Urothelium cell line (cell line): ENCODE data around the gene TMEM163.
A peak's percentile ranks its signal among the peaks of the same experiment; 100 is the strongest.
"Not testable (repeated sequence)": the region's sequence is repeated elsewhere in the genome, so short reads cannot be mapped to it uniquely, and the experiment has no call there.

Experiments
- DNase-seq: peaks from one replicate; pipeline ENCODE4 v3.0.0; 2011; ENCODE audit warnings: low spot score, mixed read lengths
- FAIRE-seq: peaks from 2 replicates; lab custom pipeline; 2011; peaks lifted over from hg19 to GRCh38; lab: Jason Lieb, UNC

The TMEM163 gene

GRCh38 chr2:134499307-134499926, 219.4 kb downstream of the TMEM163 start:
- DNase-seq: no peak
- FAIRE-seq: no peak

DNA sequence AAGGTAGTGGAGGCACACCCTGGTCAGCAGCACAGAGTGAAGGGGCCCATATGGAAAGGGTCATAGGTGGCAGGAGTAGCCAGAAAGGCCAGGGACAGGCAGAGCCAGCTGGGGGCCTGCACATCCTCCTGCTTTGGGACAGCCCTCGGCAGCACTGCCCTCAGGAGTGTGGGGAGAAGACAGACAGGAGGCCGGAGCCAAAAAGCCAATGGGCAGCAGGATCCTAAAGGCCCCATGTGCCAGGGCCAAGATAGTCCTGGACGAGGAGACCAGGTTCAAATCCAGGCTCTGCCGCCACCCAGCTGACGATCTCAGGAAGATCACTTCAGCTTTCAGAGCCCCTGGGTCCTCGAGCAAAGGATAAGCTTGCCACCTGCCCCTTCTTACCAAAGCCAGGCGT, 220.1 kb downstream of the TMEM163 start:
- no peak for FAIRE-seq
- DNase-seq: no peak

- FAIRE-seq (no peak), DNase-seq (no peak)
These were observed 225.0 kb downstream of the TMEM163 start for GRCh38 chr2:134493797-134494196.

DNA sequence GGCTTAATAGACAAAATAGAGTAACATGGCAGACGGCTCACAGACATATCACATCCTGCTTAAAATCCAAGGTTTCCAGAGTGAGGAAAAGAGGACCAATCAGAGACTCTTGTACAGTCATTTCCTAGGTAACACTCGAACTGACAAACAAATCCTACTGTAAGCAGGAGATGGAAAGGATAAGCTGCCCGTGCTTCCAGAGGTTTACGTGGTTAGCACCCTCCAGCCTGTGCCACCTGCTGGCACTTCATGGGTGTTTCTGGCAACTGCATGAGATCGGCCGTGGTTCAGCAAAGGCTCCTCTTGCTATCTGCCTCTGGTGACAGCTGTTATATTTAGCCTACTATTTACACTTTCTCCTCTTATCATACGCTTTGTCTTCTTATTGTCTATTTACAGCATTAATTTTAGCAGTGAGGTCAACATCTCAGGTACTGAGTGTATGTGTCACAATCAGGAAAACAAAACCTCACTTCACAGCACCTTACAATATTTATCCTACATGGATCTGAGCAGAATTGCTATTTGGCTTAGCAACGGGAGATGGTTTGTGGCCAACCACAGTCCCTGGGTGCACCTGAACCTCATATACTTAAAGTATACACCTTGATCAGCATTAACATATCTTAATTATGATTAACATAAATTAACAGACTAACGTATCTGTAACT, 226.9 kb downstream of the TMEM163 start:
- FAIRE-seq (peak; percentile 35), DNase-seq (peak; percentile 43)

- DNase-seq (no peak), FAIRE-seq (no peak)
These were observed 227.8 kb downstream of the TMEM163 start for GRCh38 chr2:134491022-134491421.

DNA sequence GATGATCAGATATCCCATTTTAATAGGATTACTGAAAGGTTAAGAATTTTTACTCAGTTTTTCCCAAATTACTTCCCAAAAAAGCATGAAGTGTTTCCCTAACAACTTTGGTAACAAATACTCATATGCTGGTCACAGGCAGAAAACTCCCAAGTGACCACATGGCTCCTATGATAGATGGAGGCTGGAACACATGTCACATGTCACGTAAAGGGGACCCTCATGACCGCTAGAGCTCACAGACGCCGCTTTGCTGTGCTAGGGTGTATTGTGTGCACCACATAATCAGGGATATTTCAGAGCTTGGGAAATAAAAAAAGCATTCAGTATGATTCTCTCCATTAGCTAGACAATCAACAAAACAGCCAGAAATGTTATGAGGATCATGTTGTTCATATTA, 228.2 kb downstream of the TMEM163 start:
- DNase-seq (no peak), FAIRE-seq (no peak)

GRCh38 chr2:134489732-134490384, 228.9 kb downstream of the TMEM163 start:
- FAIRE-seq (no peak), DNase-seq (no peak)

DNA sequence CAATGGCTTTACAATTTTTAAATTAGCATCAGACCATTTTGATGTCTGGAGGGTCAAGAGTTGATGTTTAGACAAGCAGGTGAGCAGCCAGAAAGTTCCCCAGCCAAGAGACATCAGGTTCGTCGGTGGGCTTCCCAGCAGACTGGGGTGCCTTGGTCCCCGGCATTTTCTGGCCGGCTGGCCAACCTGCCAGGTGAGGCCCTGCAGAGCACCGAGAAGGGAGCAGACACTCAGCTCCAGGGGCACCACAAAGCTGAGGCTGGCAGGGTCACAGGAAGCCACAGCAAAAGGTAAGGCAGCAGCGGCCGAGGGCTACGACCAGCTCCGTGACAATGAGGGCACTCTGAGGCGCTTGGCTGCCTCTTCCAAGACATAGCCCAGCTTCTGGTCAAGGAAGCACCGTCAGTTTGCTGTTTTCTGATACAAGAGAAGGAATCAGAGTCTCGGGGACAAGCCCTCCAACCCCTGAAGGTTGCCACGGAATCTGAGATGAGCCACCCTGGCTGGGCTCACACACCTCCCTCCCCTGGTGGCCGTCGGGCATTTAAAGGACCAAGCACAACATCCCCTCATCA, 235.9 kb downstream of the TMEM163 start:
- DNase-seq (no peak), FAIRE-seq (no peak)

GRCh38 chr2:134482131-134482723, 236.6 kb downstream of the TMEM163 start:
- FAIRE-seq: no peak
- no peak for DNase-seq

GRCh38 chr2:134479696-134480330, 239.0 kb downstream of the TMEM163 start:
- no peak for FAIRE-seq
- no peak for DNase-seq

- not testable (repeated sequence) for DNase-seq, FAIRE-seq
These were observed 241.8 kb downstream of the TMEM163 start for GRCh38 chr2:134476982-134477381.

DNA sequence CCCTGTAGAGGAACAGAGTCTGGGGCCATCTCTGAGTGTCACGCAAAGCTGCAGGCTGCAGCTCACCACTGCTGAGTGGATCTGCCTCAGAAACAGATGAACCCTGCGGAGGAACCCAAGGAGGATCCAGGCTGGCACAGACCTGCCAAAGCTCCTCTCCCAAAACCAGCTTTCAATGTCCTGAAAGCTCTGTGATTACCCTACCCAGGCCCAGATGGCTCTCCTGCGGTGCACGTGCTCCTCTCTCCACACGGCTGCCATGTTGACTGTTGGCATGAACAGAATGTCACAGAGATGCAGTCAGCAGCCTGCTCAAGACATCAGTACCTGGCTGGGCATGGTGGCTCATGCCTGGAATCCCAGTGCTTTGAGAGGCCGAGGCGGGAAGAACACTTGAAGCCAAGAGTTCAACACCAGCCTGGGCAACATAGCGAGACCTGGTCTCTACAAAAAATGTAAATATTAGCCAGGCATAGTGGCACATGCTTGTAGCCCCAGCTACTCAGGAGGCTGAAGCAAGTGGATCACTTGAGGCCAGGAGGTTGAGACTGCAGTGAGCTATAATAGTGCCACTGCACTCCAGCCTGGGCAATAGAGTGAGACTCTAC, 248.1 kb downstream of the TMEM163 start:
- FAIRE-seq: no peak
- no peak for DNase-seq

GRCh38 chr2:134469516-134470115, 249.2 kb downstream of the TMEM163 start:
- no peak for FAIRE-seq
- DNase-seq: no peak

DNA sequence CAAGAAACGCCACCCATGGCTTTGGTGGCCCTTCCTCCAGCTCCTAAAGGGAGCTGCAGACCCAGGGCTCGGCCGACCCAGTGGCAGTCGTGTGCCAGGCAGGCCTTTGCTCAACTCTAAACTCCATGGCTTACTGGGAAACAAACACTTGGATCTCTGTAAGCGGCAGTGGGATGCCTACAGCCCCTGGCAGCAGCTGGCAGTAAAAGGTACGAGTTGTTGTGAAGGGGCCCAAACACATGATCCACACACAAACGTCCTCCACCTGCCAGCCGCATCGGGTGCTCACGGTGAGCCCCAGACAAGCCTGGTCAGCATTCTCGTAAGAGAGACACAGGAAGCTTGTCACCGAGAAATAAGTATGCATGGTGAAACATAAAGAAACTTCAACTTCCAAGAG, 250.0 kb downstream of the TMEM163 start:
- no peak for DNase-seq
- FAIRE-seq: no peak

DNA sequence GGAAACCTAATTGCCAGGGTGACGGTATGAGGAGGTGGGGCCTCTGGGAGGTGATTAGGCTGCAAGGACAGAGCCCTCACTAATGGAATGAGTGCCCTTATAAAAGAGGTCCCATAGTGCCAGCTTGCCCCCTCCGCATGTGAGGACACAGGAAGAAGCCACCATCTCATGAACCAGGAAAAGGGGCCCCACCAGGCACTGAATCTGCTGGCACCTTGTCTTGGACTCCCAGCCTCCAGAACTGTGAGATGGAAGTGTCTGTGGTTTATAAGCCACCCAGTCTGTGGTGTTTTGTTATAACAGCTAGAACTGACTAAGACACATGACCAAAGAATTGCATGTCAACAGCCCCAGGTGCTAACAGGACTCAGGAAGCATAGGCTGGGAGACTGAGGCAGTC, 250.6 kb downstream of the TMEM163 start:
- no peak for DNase-seq
- no peak for FAIRE-seq

DNA sequence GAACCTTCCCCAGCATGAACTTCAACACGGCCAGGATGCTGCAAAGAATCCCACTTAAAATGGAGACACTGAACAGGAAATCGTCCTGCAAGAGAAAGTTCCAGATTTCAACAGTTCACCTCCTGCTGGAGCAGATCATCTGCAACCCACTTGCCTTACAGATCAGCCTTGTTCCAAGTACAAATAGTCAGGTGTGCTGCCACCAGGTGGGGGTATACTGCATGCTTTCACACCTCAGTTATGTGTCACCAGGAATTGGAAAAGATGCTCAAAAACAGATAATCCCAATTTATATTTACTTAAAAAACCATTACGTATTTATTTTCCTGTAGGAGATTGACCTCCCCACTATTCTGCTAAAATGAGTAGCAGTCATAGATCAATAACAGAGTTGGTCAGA, 252.7 kb downstream of the TMEM163 start:
- DNase-seq (peak; percentile 55), FAIRE-seq (peak; percentile 37)

DNA sequence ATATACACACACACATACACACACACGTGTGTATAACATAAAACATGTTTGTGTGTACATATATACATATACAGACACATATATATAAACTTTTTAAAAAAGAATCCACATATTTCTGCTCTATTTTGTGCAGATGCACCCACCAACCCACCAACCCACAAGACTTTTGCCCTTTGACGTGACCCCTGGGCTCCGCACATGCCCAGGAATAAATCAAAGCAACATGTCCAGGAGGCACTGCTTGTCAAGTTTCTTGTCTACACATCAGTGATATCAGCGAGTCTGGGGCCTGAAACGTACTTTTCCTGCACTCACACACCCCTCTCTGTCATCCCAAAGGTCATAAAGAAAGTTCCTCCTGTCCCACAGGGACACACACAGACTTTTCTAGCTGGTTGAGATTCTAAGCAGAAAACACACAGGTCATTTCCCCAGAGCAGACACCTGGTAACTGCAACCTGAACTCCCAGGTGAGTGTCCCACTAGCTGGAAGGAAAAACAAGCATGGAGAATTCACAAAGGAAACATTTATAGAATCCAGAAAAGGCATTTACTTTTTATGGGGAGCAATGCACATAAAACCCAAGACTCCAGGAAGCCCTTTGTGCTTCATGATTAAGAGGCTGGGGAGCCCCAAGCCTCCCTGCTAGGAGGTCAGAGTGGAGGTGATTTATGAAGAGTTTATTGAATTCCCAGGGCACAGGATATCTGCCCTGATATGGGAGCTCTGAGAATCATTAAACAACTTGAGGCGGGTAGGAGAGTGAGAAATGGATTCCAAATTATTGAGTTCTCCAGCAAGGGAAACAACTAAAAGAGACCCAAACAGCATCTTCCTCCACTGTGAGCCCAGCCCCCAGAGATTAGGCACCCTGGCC, 253.3 kb downstream of the TMEM163 start:
- DNase-seq (no peak), FAIRE-seq (no peak)

GRCh38 chr2:134463699-134464022, 255.1 kb downstream of the TMEM163 start:
- FAIRE-seq (no peak), DNase-seq (no peak)
